K562 (cell line): Measurements from ENCODE around the gene RPS28. TPM values are rescaled to one million over a fixed set of nuclear protein-coding genes. Genes with fewer than 3 reads are reported as not detected.
A peak's percentile ranks its signal among the peaks of the same experiment; 100 is the strongest.

Source experiments
- ATAC-seq: fragments of 200-7000 bp; cut with Tn5 transposase; 3 replicates; pipeline ENCODE4 v1.9.1; 2020; ENCODE audit warnings: moderate library complexity
- BruUV-seq: library from RNA; stranded (reverse); fragments of 400-500 nt; replicated peaks from 2 replicates; lab custom pipeline; 2021; lab: Mats Ljungman, UMichigan
- CTCF ChIA-PET: fragments of 300-600 bp; formaldehyde crosslinking; extraction: SDS; loops from one replicate; lab custom pipeline; 2021; ENCODE audit warnings: low intra/inter-chr PET ratio; lab: Yijun Ruan, JAX
- POLR2A ChIA-PET: fragments of 300-600, 350-650 bp; sonication (Branson Sonifier 250); formaldehyde crosslinking; extraction: SDS; loops from one replicate; lab custom pipeline; 2021; ENCODE audit warnings: antibody characterized with exemption, inconsistent platforms; lab: Yijun Ruan, JAX
- DNase-seq, 4 experiments: peaks; one replicate each; pipeline versions ENCODE4 v3.0.0 to v3.0.0-alpha.2; 2011 to 2018; ENCODE audit warnings: low spot score in 3 of 4, mixed read lengths in 3 of 4; ENCODE audit errors: extremely low read depth in 1 of 4
- FAIRE-seq: peaks from 2 replicates; lab custom pipeline; 2011; peaks lifted over from hg19 to GRCh38; lab: Jason Lieb, UNC
- H2AFZ ChIP-seq: 2 replicates; pipeline ENCODE4 v1.6.0; 2011; ENCODE audit warnings: low read depth, low read length, control low read depth, inconsistent platforms
- H3K27ac ChIP-seq: fragments of 200-600 bp; 3 replicates; pipeline ENCODE4 v1.8.0; 2011; ENCODE audit warnings: low read depth, mild to moderate bottlenecking, control low read depth, inconsistent platforms, low read length, moderate library complexity, mixed read lengths; ENCODE audit errors: extremely low read depth
- H3K27me3 ChIP-seq, 2 experiments: fragments of 300-600 bp in 1 of 2; 2 replicates in 1 of 2; 3 replicates in 1 of 2; pipeline versions ENCODE4 v1.6.0 to v1.8.0; 2011; ENCODE audit warnings: inconsistent platforms in 2 of 2, low read length in 2 of 2, mild to moderate bottlenecking in 1 of 2, mixed read lengths in 1 of 2, moderate library complexity in 1 of 2; ENCODE audit not compliant: control insufficient read depth in 2 of 2, insufficient read depth in 2 of 2
- H3K36me3 ChIP-seq: fragments of 300-600 bp; 3 replicates; pipeline ENCODE4 v1.8.0; 2011; ENCODE audit warnings: mild to moderate bottlenecking, low read length, inconsistent platforms; ENCODE audit not compliant: control insufficient read depth, insufficient read depth
- H3K4me1 ChIP-seq, 2 experiments: fragments of 200-600 bp in 1 of 2; replicated peaks in 1 of 2; 2 replicates in 1 of 2; 3 replicates in 1 of 2; pipeline versions ENCODE4 v1.5.1 to v1.8.0; 2011; ENCODE audit warnings: inconsistent platforms in 2 of 2, low read length in 2 of 2, mild to moderate bottlenecking in 1 of 2, mixed read lengths in 1 of 2, moderate library complexity in 1 of 2; ENCODE audit not compliant: control insufficient read depth in 2 of 2, insufficient read depth in 2 of 2
- H3K4me2 ChIP-seq: 2 replicates; pipeline ENCODE4 v1.6.1; 2011; ENCODE audit warnings: low read length, control low read depth, inconsistent platforms, mixed read lengths; ENCODE audit not compliant: insufficient read depth
- H3K4me3 ChIP-seq: fragments of 200-600 bp; sonication (generic), shearing (Covaris generic); 2 replicates; pipeline ENCODE4 v1.5.1; 2016; ENCODE audit warnings: control low read depth, inconsistent platforms
- H3K79me2 ChIP-seq: fragments of 200-600 bp; 3 replicates; pipeline ENCODE4 v1.8.0; 2011; ENCODE audit warnings: low read length, inconsistent platforms; ENCODE audit not compliant: control insufficient read depth, insufficient read depth
- H3K9ac ChIP-seq, 2 experiments: 2 replicates each; pipeline versions ENCODE4 v1.6.0 to v1.6.1; 2011; ENCODE audit warnings: low read depth in 2 of 2, low read length in 2 of 2, control low read depth in 1 of 2, inconsistent platforms in 1 of 2, mild to moderate bottlenecking in 1 of 2, mixed read lengths in 1 of 2; ENCODE audit not compliant: insufficient read depth in 1 of 2
- H3K9me1 ChIP-seq: one replicate; pipeline ENCODE4 v1.6.0; 2011; ENCODE audit warnings: inconsistent platforms, mild to moderate bottlenecking, low read length, moderate library complexity; ENCODE audit not compliant: control insufficient read depth, insufficient read depth
- H3K9me3 ChIP-seq: replicated peaks from 2 replicates; pipeline ENCODE4 v1.5.1; 2011; ENCODE audit warnings: low read depth, low read length, inconsistent platforms; ENCODE audit not compliant: control insufficient read depth, insufficient read depth
- H4K20me1 ChIP-seq: replicated peaks from 2 replicates; pipeline ENCODE4 v1.6.1; 2011; ENCODE audit warnings: low read length, inconsistent platforms, mixed read lengths; ENCODE audit not compliant: control insufficient read depth, insufficient read depth
- GABPB2 ChIP-seq: fragments of 250-450 bp; sonication (Bioruptor Pico); conservative IDR thresholded peaks from 2 replicates; pipeline ENCODE4 v1.5.1; 2021; ENCODE audit warnings: mild to moderate bottlenecking
- HNRNPUL1 ChIP-seq: fragments of 200-400 bp; formaldehyde crosslinking; IDR thresholded peaks from 2 replicates; pipeline ENCODE4 v1.6.1; 2017; ENCODE audit warnings: low read length
- KDM5B ChIP-seq: fragments of 200-600 bp; sonication (generic); IDR thresholded peaks from 2 replicates; pipeline ENCODE4 v1.6.1; 2012; ENCODE audit warnings: low read depth, mild to moderate bottlenecking, moderate library complexity, low read length, control low read depth, inconsistent platforms; ENCODE audit not compliant: insufficient replicate concordance
- MAZ ChIP-seq, 2 experiments: fragments of 450-650 bp in 1 of 2; sonication (generic) in 1 of 2; formaldehyde crosslinking; IDR thresholded peaks in 1 of 2; conservative IDR thresholded peaks in 1 of 2; 2 replicates each; pipeline versions ENCODE4 v1.4.0 to v1.5.0; 2020; ENCODE audit warnings: mild to moderate bottlenecking in 1 of 2, missing genetic modification reagents in 1 of 2
- MXI1 ChIP-seq: IDR thresholded peaks from 2 replicates; pipeline ENCODE4 v1.6.1; 2011; ENCODE audit warnings: low read depth, mild to moderate bottlenecking, improper control_type of control experiment, low read length
- MYNN ChIP-seq, 2 experiments: sonication (generic); formaldehyde crosslinking in 1 of 2; IDR thresholded peaks; 2 replicates each; pipeline versions ENCODE4 v1.5.0 to v1.6.1; 2016 to 2020; ENCODE audit warnings: antibody characterized with exemption in 1 of 2, missing genetic modification reagents in 1 of 2
- POLR2AphosphoS5 ChIP-seq: IDR thresholded peaks from 2 replicates; pipeline ENCODE4 v1.6.1; 2011; ENCODE audit warnings: mild to moderate bottlenecking, low read depth, low read length, moderate library complexity; ENCODE audit not compliant: control insufficient read depth, insufficient read depth
- RBFOX2 ChIP-seq: fragments of 200-400 bp; formaldehyde crosslinking; IDR thresholded peaks from 2 replicates; pipeline ENCODE4 v1.6.1; 2017; ENCODE audit warnings: low read depth, mild to moderate bottlenecking, low read length, moderate library complexity
- SIRT6 ChIP-seq: IDR thresholded peaks from one replicate; pipeline ENCODE4 v1.6.1; 2012; ENCODE audit warnings: low read depth, mild to moderate bottlenecking, control low read depth, inconsistent platforms, low read length, moderate library complexity
- SNRNP70 ChIP-seq: fragments of 200-400 bp; formaldehyde crosslinking; optimal IDR thresholded peaks from 2 replicates; pipeline ENCODE3; 2017; ENCODE audit warnings: low read depth, low read length
- YBX1 ChIP-seq: fragments of 450-650 bp; IDR thresholded peaks from 2 replicates; pipeline ENCODE4 v1.7.1; 2016; ENCODE audit warnings: mild to moderate bottlenecking
- WGBS: fragments of 100-300 bp; shearing (Covaris generic); methylation state at CpG from one replicate; pipeline ENCODE4 v1.1.6; 2016; ENCODE audit warnings: low coverage, mixed read lengths; ENCODE audit not compliant: insufficient coverage; ENCODE audit errors: missing lambda C conversion rate; 5-methylcytosine and 5-hydroxymethylcytosine counted together
- in situ Hi-C: fragments of 300-500 bp; cut with MboI; formaldehyde crosslinking; loops from 4 replicates; pipeline ENCODE4 v1.15.0; 2018; ENCODE audit warnings: inconsistent platforms, mixed read lengths
- intact Hi-C: fragments of 100-400 bp; cut with micrococcal nuclease; formaldehyde crosslinking; loops from 2 replicates; pipeline ENCODE4 v1.14.2; 2022
- polyA plus RNA-seq, 8 experiments: library from polyadenylated mRNA; depleted of rRNA in 4 of 8; stranded (reverse) in 5 of 8; unstranded in 3 of 8; fragments of >200 nt; fragmentation: Nextera tagmentation in 2 of 8; fragmentation: Illumina TruSeq in 1 of 8; extraction: Ambion mirVana in 2 of 8; extraction: Trizol in 1 of 8; gene quantifications; 2 replicates each; pipeline versions ENCODE4 v1.2.1 to v1.2.3, GENCODE V29; 2011 to 2014; ENCODE audit warnings: inconsistent platforms in 1 of 8, missing spikeins in 1 of 8
- total RNA-seq, 7 experiments: library from RNA; depleted of rRNA in 6 of 7; stranded (reverse); fragments of >200 nt in 6 of 7; fragmentation: Illumina TruSeq in 2 of 7; extraction: Trizol in 2 of 7; gene quantifications; 2 replicates each; pipeline versions ENCODE4 v1.2.1 to v1.2.3, GENCODE V29; 2011 to 2021; ENCODE audit warnings: low replicate concordance in 1 of 7
- TF ChIP-seq, protein P1 (sequence below), 3 experiments: fragments of 200-800 bp in 1 of 3; sonication (Bioruptor generic) in 1 of 3; sonication (generic) in 1 of 3; formaldehyde crosslinking in 1 of 3; IDR thresholded peaks; 2 replicates each; pipeline versions ENCODE4 v1.6.1 to v1.8.0; 2016 to 2022; ENCODE audit warnings: mild to moderate bottlenecking in 2 of 3, missing compliant biosample characterization in 2 of 3, missing genetic modification characterization in 2 of 3, missing genetic modification reagents in 1 of 3
- TF ChIP-seq, protein P2 (sequence below): fragments of 250-450 bp; sonication (Bioruptor Pico); IDR thresholded peaks from 2 replicates; pipeline ENCODE4 v1.8.0; 2021; ENCODE audit warnings: borderline replicate concordance, mild to moderate bottlenecking, moderate library complexity; ENCODE audit not compliant: poor library complexity, severe bottlenecking
- TF ChIP-seq, protein P3 (sequence below): sonication (generic); formaldehyde crosslinking; IDR thresholded peaks from 2 replicates; pipeline ENCODE4 v1.8.1; 2022; ENCODE audit warnings: missing genetic modification reagents
- TF ChIP-seq, protein P4 (sequence below): fragments of 450-650 bp; formaldehyde crosslinking; IDR thresholded peaks from 2 replicates; pipeline ENCODE4 v1.4.0; 2022; ENCODE audit warnings: missing genetic modification characterization

The RPS28 gene
- total and polyA plus RNA-seq, 9 of the 15 experiments (the other 6 are each of a cell fraction or from before 2014, with no cell fraction given) = 165 to 2,827 (median 1,303) TPM

GRCh38 chr19:8322638-8322997, 1.3 kb downstream of the RPS28 start (continued):
- peak; percentile 81 for TF ChIP-seq SNRNP70
- TF ChIP-seq YBX1 = no peak
- TF ChIP-seq GABPB2 (CRISPR knock-in tag) = no peak
- peak; percentile 58 for TF ChIP-seq RBFOX2

- POLR2A ChIA-PET = interaction anchor here (0.6 to 3.8 kb wide), 13 partner anchors 8 to 257 kb away, joined by 3 to 34 read pairs (median 4); partner anchors contain the start of gene RAB11B
- 0 out of 2 replicates have a peak, but pooled peaks have one; percentile 30 for TF ChIP-seq HNRNPUL1
- TF ChIP-seq MAZ (CRISPR knock-in tag; conservative IDR thresholded peaks at IDR 0.05 in 1 of 2, IDR thresholded peaks at IDR 0.05 in 1 of 2) = no peak
- TF ChIP-seq, protein P1, sequence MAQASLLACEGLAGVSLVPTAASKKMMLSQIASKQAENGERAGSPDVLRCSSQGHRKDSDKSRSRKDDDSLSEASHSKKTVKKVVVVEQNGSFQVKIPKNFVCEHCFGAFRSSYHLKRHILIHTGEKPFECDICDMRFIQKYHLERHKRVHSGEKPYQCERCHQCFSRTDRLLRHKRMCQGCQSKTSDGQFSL (CRISPR knock-in tag; IDR thresholded peaks at IDR 0.05) = no peak
- TF ChIP-seq, protein P1 (tag; IDR thresholded peaks at IDR 0.05) = 0 out of 4 replicates have a peak, but pooled peaks of 1 of the 2 experiments have one; percentile 24
- TF ChIP-seq SIRT6 = peak; percentile 82
- TF ChIP-seq MXI1 = 0 out of 2 replicates have a peak, but pooled peaks have one; percentile 13
- TF ChIP-seq, protein P2, sequence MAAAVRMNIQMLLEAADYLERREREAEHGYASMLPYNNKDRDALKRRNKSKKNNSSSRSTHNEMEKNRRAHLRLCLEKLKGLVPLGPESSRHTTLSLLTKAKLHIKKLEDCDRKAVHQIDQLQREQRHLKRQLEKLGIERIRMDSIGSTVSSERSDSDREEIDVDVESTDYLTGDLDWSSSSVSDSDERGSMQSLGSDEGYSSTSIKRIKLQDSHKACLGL = no peak
- TF ChIP-seq POLR2AphosphoS5 = peak; percentile 44; the same call in 1 of the 2 replicates
- peak; percentile 13 for TF ChIP-seq KDM5B
- TF ChIP-seq MYNN (IDR thresholded peaks at IDR 0.05) = peak; percentile 16
- no peak for TF ChIP-seq MYNN (CRISPR knock-in tag; IDR thresholded peaks at IDR 0.05)
- TF ChIP-seq, protein P3, sequence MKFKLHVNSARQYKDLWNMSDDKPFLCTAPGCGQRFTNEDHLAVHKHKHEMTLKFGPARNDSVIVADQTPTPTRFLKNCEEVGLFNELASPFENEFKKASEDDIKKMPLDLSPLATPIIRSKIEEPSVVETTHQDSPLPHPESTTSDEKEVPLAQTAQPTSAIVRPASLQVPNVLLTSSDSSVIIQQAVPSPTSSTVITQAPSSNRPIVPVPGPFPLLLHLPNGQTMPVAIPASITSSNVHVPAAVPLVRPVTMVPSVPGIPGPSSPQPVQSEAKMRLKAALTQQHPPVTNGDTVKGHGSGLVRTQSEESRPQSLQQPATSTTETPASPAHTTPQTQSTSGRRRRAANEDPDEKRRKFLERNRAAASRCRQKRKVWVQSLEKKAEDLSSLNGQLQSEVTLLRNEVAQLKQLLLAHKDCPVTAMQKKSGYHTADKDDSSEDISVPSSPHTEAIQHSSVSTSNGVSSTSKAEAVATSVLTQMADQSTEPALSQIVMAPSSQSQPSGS (CRISPR knock-in tag) = no peak
- TF ChIP-seq, protein P4, sequence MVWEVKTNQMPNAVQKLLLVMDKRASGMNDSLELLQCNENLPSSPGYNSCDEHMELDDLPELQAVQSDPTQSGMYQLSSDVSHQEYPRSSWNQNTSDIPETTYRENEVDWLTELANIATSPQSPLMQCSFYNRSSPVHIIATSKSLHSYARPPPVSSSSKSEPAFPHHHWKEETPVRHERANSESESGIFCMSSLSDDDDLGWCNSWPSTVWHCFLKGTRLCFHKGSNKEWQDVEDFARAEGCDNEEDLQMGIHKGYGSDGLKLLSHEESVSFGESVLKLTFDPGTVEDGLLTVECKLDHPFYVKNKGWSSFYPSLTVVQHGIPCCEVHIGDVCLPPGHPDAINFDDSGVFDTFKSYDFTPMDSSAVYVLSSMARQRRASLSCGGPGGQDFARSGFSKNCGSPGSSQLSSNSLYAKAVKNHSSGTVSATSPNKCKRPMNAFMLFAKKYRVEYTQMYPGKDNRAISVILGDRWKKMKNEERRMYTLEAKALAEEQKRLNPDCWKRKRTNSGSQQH = peak; percentile 18; the same call in 1 of the 2 replicates
Observed at GRCh38 chr19:8323781-8324185, 2.5 kb downstream of the RPS28 start.

More at GRCh38 chr19:8323781-8324185, 2.5 kb downstream of the RPS28 start:
- DNase-seq (peak in 3 of 4 experiments; percentile 9 to 48 (median 19)), FAIRE-seq (no peak), ATAC-seq (peak; percentile 7)
- no TSS peak for BruUV-seq
- peaks cover 17 to 28% of the 10 kb centered on the region in 2 experiments for H3K4me1 ChIP-seq
- peaks cover 26% of the 10 kb centered on the region; the same call in 1 of the 2 replicates for H4K20me1 ChIP-seq
- no peak overlapping the region for H3K4me3 ChIP-seq
- in situ Hi-C loops = no loop called here
- intact Hi-C loops = loop anchor here (10.0 kb wide), 1 partner anchor 59 kb away; no protein-coding TSS in a partner anchor
- H3K9ac ChIP-seq = peak overlapping the region in 1 of 2 experiments; percentile 100; a peak in 2 of 4 replicates
- WGBS = 90% methylated on average over 1 of the region's 1 CpG
- no peaks in the 10 kb centered on the region for H3K9me1 ChIP-seq
- H3K4me2 ChIP-seq = peak overlapping the region; percentile 39
- no peak overlapping the region for H2AFZ ChIP-seq
- H3K9me3 ChIP-seq = no peaks in the 10 kb centered on the region
- peaks cover 37% of the 10 kb centered on the region for H3K36me3 ChIP-seq
- peaks cover 49% of the 10 kb centered on the region for H3K79me2 ChIP-seq
- no peaks in the 10 kb centered on the region for H3K27me3 ChIP-seq
- CTCF ChIA-PET = no interaction called here
- H3K27ac ChIP-seq = no peak overlapping the region
